ENCODE results near the gene CD72.

Gene CD72, protein sequence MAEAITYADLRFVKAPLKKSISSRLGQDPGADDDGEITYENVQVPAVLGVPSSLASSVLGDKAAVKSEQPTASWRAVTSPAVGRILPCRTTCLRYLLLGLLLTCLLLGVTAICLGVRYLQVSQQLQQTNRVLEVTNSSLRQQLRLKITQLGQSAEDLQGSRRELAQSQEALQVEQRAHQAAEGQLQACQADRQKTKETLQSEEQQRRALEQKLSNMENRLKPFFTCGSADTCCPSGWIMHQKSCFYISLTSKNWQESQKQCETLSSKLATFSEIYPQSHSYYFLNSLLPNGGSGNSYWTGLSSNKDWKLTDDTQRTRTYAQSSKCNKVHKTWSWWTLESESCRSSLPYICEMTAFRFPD

DNA sequence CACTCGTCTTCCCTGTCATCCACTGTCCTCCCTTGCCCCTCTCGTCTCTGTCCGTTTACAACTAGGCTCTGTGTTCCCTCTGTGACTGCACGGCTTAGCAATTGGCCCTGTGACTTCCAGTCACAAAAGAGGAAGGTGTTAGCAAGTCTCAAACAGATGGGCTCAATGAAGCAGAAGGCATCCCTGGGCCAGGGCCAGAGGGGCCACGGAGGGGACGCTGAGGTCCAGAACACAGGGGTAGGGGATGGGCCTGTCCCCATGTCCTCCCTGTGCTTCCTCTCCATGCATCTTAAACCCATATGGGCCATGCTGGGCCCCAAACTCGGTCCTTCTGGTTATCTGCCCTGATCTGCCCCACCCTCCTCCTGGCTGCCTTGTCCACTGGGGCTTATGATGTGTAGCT, at the start of gene CD72:
CD72 (minus strand) TSS at position 89 of the 403 bp plus-strand sequence. CDS start 110 bp downstream, outside the sequence.
- H3K36me3 Mint-ChIP-seq, result no peaks in the 10 kb centered on the region
- H3K9me3 Mint-ChIP-seq, result no peaks in the 10 kb centered on the region
- peak within 1 kb of the TSS; percentile 80 for H3K4me3 Mint-ChIP-seq
- H3K4me1 Mint-ChIP-seq, result peaks cover 49% of the 10 kb centered on the region
- DNase-seq, result no peak
- CTCF ChIA-PET, result interaction anchor here (0.7 to 7.0 kb wide), 5 partner anchors 29 to 110 kb away, joined by 3 to 81 read pairs (median 11); partner anchors contain the start of genes CCDC107, RMRP and SIT1
- peaks cover 25% of the 10 kb centered on the region for H3K27me3 Mint-ChIP-seq
- H3K27ac Mint-ChIP-seq, result peak within 1 kb of the TSS; percentile 79

GRCh38 chr9:35667939-35668338, 49.7 kb upstream of the CD72 start:
- H3K27me3 Mint-ChIP-seq, result peaks cover 7% of the 10 kb centered on the region
- no peak overlapping the region for H3K4me3 Mint-ChIP-seq
- no peak for DNase-seq
- CTCF ChIA-PET, result interaction anchor here (1.1 kb wide), 1 partner anchor 10 kb away, joined by 3 read pairs; the partner anchor contains the start of genes CCDC107 and RMRP
- H3K27ac Mint-ChIP-seq, result no peak overlapping the region
- H3K36me3 Mint-ChIP-seq, result no peaks in the 10 kb centered on the region
- peaks cover 2% of the 10 kb centered on the region for H3K9me3 Mint-ChIP-seq
- H3K4me1 Mint-ChIP-seq, result peaks cover 34% of the 10 kb centered on the region

DNA sequence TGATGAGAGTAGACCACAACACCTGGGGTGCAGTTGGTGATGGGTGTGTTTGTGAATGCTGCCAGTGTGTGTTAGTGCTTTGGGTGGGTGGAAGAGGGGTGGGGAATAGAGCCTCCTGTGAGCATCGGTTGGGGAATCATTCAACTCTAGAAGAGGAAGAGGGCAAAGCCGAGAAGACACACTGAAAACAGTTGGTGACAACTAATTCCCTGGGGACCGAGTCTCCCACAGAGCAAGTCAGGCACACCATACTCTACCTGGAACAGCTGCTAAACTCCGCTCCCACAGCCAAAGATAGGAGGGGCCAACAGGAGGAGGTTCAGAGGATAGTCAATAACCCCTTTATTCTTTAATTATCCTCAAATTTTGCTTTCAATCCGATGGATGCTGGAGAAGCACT, 48.3 kb upstream of the CD72 start:
- Mint-ChIP-seq H3K36me3 (peaks cover 12% of the 10 kb centered on the region), H3K9me3 (peaks cover 2% of the 10 kb centered on the region), H3K27ac (peak overlapping the region; percentile 12), H3K4me3 (peak overlapping the region; percentile 87), H3K4me1 (peaks cover 48% of the 10 kb centered on the region), H3K27me3 (no peaks in the 10 kb centered on the region)
- CTCF ChIA-PET, result interaction anchor here (1.1 to 13.6 kb wide), 5 partner anchors 9 to 56 kb away, joined by 3 to 96 read pairs (median 27); partner anchors contain the start of genes CCDC107 and RMRP
- DNase-seq, result no peak

DNA sequence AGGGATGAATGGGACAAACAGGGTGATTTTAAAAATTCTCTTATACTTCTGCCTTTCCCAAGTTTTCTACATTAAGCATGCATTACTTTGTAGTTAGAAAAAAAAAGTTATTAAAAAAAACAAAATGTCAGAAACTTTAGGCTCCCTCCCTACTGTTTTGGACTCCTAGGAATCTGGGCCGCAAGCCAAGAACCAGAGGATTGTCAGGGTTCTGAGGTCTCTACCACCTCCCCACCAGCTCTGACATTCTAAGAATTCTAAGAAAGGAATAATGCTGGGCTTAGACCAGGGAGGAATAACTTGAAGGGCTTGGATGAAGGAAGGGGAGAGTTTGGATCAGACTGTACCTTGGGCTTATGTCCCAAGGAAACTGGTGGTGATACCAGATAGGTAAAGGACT, 47.8 kb upstream of the CD72 start:
- CTCF ChIA-PET, result interaction anchor here (1.3 to 13.6 kb wide), 4 partner anchors 16 to 55 kb away, joined by 3 to 96 read pairs (median 34); no protein-coding TSS in a partner anchor
- Mint-ChIP-seq H3K4me1 (peaks cover 52% of the 10 kb centered on the region), H3K9me3 (peaks cover 2% of the 10 kb centered on the region), H3K27ac (peak overlapping the region; percentile 12), H3K36me3 (peaks cover 15% of the 10 kb centered on the region), H3K27me3 (no peaks in the 10 kb centered on the region), H3K4me3 (peak overlapping the region; percentile 87)
- no peak for DNase-seq

DNA sequence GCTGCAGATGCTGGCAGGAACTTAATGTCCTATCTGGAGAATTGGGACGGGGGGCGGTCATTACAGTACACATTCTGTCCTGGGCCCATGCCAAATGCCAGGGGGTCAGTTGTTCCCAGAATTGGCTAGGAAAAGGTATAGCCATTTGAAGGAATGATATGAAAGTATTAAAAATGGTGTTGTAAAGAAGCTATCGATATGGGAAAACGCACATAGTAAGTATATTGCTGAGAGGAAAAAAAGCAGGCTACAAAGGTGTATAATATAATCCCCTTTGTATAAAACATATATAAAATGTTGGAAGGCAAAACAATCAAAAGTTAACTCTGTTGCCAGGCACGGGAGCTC, 47.2 kb upstream of the CD72 start:
- H3K36me3 Mint-ChIP-seq, result peaks cover 21% of the 10 kb centered on the region
- DNase-seq, result no peak
- peaks cover 58% of the 10 kb centered on the region for H3K4me1 Mint-ChIP-seq
- no peaks in the 10 kb centered on the region for H3K27me3 Mint-ChIP-seq
- H3K4me3 Mint-ChIP-seq, result peak overlapping the region; percentile 87
- peak overlapping the region; percentile 84 for H3K27ac Mint-ChIP-seq
- H3K9me3 Mint-ChIP-seq, result peaks cover 2% of the 10 kb centered on the region
- CTCF ChIA-PET, result interaction anchor here (0.9 to 13.6 kb wide), 9 partner anchors 13 to 217 kb away, joined by 3 to 96 read pairs (median 7); partner anchors contain the start of gene TLN1

DNA sequence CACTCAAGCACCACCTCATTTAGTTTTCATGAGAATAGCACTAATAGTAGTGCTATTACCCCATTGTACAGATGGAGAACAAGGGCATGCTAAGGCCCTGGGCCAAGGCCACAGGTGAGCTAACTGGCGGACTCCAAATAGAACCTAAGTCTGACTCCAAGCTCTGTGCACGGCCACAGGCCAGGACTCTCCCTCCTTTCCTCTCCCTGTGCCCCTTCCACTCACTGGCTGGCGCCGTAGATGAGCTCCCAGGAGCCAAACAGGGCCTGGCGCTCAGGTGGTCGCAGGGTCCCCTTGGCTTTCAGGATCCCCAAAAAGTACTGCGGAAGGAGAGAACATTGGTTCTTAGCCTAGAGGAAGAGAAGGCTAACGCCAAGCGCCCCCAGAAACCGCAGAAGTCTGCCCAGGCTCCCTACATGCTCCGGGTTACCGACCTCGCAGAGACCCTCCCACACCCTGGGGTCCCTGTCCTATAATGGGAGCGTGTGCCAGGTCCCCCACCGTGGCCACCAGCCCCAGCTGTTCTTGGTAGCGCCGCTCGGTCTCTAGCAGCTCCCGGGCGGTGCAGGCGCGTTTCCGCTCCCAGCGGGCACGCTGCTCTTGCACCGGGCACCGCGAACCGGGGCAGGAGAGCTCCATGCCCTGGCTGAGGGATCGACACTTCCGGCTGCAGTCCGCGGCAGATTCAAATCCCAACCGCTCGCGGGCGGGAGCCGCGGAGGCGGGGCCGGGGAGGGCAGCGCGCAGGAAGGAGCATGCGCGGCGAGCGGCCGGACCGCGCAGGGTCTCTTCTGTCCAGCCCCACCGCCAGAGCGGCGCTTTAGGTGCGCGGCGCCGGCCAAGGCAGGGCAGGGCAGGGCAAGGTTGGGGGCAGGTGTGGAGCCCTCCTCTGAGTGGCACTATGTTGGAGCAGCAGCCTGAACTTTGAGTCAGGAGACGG, 46.6 kb upstream of the CD72 start, which contains the start of gene ARHGEF39:
ARHGEF39 (minus strand) TSS at position 665 of the 940 bp plus-strand sequence; CDS start at position 639, 26 bp downstream.
- peaks cover 27% of the 10 kb centered on the region for H3K36me3 Mint-ChIP-seq

DNA sequence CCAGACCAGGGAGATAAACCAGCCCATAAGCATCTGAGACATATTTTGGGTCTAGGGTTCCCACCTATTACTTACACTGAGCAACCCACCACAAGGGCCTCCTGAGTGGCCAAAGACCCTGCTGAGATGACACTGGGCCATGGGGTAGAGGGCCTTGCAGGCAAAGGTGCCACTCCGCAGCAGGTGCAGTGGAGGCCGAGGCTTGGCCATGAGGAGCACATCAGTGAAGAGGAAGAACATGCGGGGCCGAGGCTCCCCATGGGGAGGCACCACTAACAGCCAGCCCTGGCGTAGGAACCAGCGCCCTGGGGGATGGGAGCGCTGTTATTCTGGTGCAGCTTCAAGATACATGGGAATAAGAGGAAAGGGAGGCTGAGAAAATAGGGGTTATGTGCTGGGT, 44.2 kb upstream of the CD72 start:
- Mint-ChIP-seq H3K4me3 (peak overlapping the region; percentile 56), H3K36me3 (peaks cover 39% of the 10 kb centered on the region), H3K4me1 (peaks cover 82% of the 10 kb centered on the region), H3K27ac (peak overlapping the region; percentile 86), H3K27me3 (peaks cover 10% of the 10 kb centered on the region), H3K9me3 (peaks cover under 1% of the 10 kb centered on the region)
- no peak for DNase-seq
- CTCF ChIA-PET, result interaction anchor here (1.1 to 13.6 kb wide), 6 partner anchors 15 to 220 kb away, joined by 3 to 96 read pairs (median 27); partner anchors contain the start of gene SIT1

More for the DNA sequence above, 46.6 kb upstream of the CD72 start, which contains the start of gene ARHGEF39:
- H3K27me3 Mint-ChIP-seq, result no peaks in the 10 kb centered on the region
- H3K4me1 Mint-ChIP-seq, result peaks cover 65% of the 10 kb centered on the region
- H3K4me3 Mint-ChIP-seq, result peak within 1 kb of the TSS; percentile 87
- H3K27ac Mint-ChIP-seq, result peak within 1 kb of the TSS; percentile 84
- CTCF ChIA-PET, result interaction anchor here (0.6 to 13.6 kb wide), 15 partner anchors 11 to 218 kb away, joined by 3 to 96 read pairs (median 4); partner anchors contain the start of gene TLN1
- H3K9me3 Mint-ChIP-seq, result peaks cover 2% of the 10 kb centered on the region
- DNase-seq, result peak; percentile 85

DNA sequence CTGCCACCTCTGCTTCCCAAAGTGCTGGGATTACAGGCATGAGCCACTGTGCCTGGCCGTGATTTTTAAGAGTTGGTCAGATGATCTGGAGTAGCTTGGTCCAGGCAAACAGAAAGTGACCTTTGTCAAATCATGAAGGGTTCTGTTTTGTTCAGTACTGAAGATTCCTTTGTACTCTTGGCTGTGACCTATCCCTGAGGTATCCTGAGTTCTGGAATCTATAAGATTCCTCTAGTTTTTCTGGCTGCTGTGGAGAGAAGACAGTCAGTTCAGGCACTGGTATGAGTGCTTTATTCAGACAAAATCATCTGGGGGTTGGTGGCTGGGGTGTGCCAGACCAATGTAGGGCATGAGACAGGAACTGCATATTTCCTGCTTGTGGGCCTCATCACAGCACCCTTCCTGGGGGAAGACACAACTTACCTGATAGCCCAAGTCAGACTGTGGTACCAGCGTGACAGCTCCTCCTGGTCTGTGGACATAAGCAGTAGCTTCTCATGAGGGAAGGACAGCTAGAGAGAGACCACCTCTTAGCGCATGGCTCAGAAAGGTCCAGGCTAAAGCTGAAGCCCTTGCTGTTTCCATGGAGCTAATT, 43.6 kb upstream of the CD72 start:
- DNase-seq, result peak; percentile 41
- Mint-ChIP-seq H3K27me3 (peaks cover 12% of the 10 kb centered on the region), H3K4me1 (peaks cover 88% of the 10 kb centered on the region), H3K36me3 (peaks cover 39% of the 10 kb centered on the region), H3K27ac (peak overlapping the region; percentile 86), H3K4me3 (peak overlapping the region; percentile 56), H3K9me3 (no peaks in the 10 kb centered on the region)
- CTCF ChIA-PET, result interaction anchor here (1.1 to 13.6 kb wide), 11 partner anchors 14 to 220 kb away, joined by 3 to 96 read pairs (median 5); partner anchors contain the start of genes GBA2, RGP1 and SIT1

DNA sequence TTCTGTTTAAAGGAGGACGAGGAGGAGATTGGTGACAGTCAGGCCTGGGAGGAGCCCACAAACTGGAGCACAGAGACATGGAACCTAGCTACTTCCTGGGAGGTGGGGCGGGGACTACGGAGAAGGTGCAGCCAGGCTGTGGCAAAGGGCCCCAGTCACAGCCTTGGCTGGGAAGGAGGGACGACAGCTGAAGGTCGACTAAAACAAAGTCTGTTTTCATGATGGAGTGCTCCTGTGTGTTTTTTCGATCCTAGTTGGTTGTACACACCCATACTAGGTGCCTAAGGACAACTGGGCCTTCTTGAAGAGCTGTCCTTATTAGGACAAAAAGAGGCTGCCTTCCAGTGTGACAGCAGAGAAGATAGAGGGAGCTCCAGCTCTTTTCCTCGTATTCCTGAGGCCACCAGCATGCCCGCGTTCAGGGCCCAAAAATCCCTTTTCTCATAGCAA, 42.8 kb upstream of the CD72 start:
- H3K4me1 Mint-ChIP-seq, result peaks cover 89% of the 10 kb centered on the region
- H3K4me3 Mint-ChIP-seq, result no peak overlapping the region
- no peaks in the 10 kb centered on the region for H3K9me3 Mint-ChIP-seq
- peaks cover 18% of the 10 kb centered on the region for H3K27me3 Mint-ChIP-seq
- no peak for DNase-seq
- H3K27ac Mint-ChIP-seq, result peak overlapping the region; percentile 70
- peaks cover 39% of the 10 kb centered on the region for H3K36me3 Mint-ChIP-seq
- CTCF ChIA-PET, result interaction anchor here (1.0 to 13.6 kb wide), 10 partner anchors 13 to 87 kb away, joined by 3 to 96 read pairs (median 6); partner anchors contain the start of genes GBA2, RGP1 and SIT1

DNA sequence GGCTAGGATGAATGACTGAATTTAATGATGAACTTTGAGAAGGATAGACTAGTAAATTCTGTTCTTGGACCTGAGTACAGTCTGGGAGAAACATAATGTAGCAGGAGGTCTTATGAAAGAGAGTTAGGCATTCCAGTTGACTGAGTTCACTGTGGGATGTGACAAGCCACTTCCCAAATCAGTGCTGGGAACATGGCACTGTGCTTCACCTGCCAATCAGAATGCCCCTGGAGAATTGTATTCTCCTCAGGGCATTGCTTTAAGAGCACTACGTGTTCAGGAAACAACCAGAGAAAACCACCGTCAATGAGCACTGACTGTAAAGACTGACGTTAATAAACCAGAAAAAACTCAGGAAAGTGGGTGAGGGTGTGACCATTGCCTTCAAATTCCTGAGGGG, 41.1 kb upstream of the CD72 start:
- CTCF ChIA-PET, result interaction anchor here (0.6 to 13.6 kb wide), 14 partner anchors 10 to 131 kb away, joined by 3 to 96 read pairs (median 10); partner anchors contain the start of genes CD72, CREB3, SIT1 and TLN1
- peak overlapping the region; percentile 81 for H3K4me3 Mint-ChIP-seq
- no peaks in the 10 kb centered on the region for H3K9me3 Mint-ChIP-seq
- peaks cover 18% of the 10 kb centered on the region for H3K27me3 Mint-ChIP-seq
- no peak for DNase-seq
- H3K36me3 Mint-ChIP-seq, result peaks cover 39% of the 10 kb centered on the region
- peaks cover 83% of the 10 kb centered on the region for H3K4me1 Mint-ChIP-seq
- H3K27ac Mint-ChIP-seq, result peak overlapping the region; percentile 80

DNA sequence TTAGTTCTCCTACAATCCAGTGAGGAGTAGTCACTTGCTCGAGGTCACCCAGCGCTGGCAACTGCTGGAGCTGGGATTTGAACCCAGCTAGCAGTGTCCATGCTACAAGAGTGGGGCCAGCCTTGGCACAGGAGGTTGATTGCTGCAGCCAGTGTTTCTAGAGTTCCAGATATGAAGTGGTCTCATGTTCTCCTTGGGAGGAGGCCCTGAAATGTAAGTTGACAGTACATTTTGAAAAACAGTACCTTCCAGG, 40.7 kb upstream of the CD72 start:
- CTCF ChIA-PET, result interaction anchor here (0.6 to 13.6 kb wide), 15 partner anchors 11 to 179 kb away, joined by 3 to 96 read pairs (median 9); partner anchors contain the start of genes CD72, CREB3, SIT1 and TLN1
- Mint-ChIP-seq H3K27me3 (peaks cover 18% of the 10 kb centered on the region), H3K4me3 (peak overlapping the region; percentile 81), H3K27ac (peak overlapping the region; percentile 80), H3K9me3 (no peaks in the 10 kb centered on the region), H3K36me3 (peaks cover 39% of the 10 kb centered on the region), H3K4me1 (peaks cover 79% of the 10 kb centered on the region)
- no peak for DNase-seq

DNA sequence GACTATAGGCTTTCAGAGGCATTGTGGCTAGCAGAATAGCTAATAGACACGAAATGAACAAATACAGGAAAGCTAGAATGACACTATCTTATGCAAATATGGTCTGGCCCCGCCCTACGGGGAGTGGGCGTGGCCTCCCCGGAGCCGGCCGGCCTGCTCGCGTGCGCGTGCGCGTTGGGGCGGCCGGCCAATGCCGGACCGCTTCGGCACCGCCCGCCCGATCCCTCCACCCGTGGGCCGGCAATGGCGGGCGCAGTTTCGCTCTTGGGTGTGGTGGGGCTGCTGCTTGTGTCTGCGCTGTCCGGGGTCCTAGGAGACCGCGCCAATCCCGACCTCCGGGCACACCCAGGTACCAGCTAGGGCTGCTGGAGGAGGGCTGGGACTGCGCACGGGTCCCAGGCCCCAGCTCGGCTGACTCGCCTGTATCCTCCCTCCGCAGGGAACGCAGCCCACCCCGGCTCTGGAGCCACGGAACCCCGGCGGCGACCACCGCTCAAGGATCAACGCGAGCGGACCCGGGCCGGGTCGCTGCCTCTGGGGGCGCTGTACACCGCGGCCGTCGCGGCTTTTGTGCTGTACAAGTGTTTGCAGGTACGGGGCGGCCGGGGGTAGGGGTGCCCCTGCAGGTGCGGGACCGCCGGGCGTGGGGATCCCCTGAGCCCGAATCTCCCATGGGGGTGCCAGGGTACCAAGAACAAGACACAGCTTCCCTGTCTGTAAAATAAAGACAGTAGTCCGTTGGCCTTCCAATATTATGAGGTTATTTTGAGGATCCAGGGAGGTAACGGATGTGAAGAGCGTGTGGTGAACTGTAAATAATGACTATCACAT, 40.1 kb upstream of the CD72 start, which contains the start of gene CCDC107:
CCDC107 (plus strand) TSS at position 156 of the 831 bp plus-strand sequence; CDS start at position 244, 88 bp downstream.
- Mint-ChIP-seq H3K4me1 (peaks cover 73% of the 10 kb centered on the region), H3K27me3 (peaks cover 18% of the 10 kb centered on the region), H3K27ac (peak within 1 kb of the TSS; percentile 96), H3K36me3 (peaks cover 39% of the 10 kb centered on the region), H3K9me3 (no peaks in the 10 kb centered on the region), H3K4me3 (peak within 1 kb of the TSS; percentile 81)
- CTCF ChIA-PET, result interaction anchor here (0.6 to 13.6 kb wide), 23 partner anchors 9 to 180 kb away, joined by 3 to 96 read pairs (median 4); partner anchors contain the start of genes CD72, CREB3, GBA2 and RGP1
- DNase-seq, result peak; percentile 85
